ENCODE results near the gene ZNF438.

ZNF438 gene

GRCh38 chr10:30873411-30873810 lies 158.3 kb downstream of the ZNF438 start:
- no peak for DNase-seq

GRCh38 chr10:30870896-30871295 lies 160.8 kb downstream of the ZNF438 start:
- DNase-seq = no peak

- no peak for DNase-seq
Observed at GRCh38 chr10:30869566-30869965, 162.1 kb downstream of the ZNF438 start.

- no peak for DNase-seq
Observed at GRCh38 chr10:30868611-30869010, 163.1 kb downstream of the ZNF438 start.

- DNase-seq = no peak
Observed at GRCh38 chr10:30866896-30867295, 164.8 kb downstream of the ZNF438 start.

- no peak for DNase-seq
Observed at GRCh38 chr10:30865141-30865926, 166.3 kb downstream of the ZNF438 start.

- no peak for DNase-seq
Observed at GRCh38 chr10:30863516-30864210, 168.0 kb downstream of the ZNF438 start.

GRCh38 chr10:30862486-30862885 lies 169.2 kb downstream of the ZNF438 start:
- DNase-seq = no peak

- DNase-seq = no peak
Observed at GRCh38 chr10:30861976-30862375, 169.7 kb downstream of the ZNF438 start.

- no peak for DNase-seq
Observed at GRCh38 chr10:30861221-30861620, 170.4 kb downstream of the ZNF438 start.

GRCh38 chr10:30858499-30858898 lies 173.2 kb downstream of the ZNF438 start:
- DNase-seq = no peak

GRCh38 chr10:30857803-30858202 lies 173.9 kb downstream of the ZNF438 start:
- DNase-seq = no peak

GRCh38 chr10:30855131-30855530 lies 176.5 kb downstream of the ZNF438 start:
- no peak for DNase-seq

- DNase-seq = no peak
Observed at GRCh38 chr10:30854656-30855055, 177.0 kb downstream of the ZNF438 start.

- DNase-seq = no peak
Observed at GRCh38 chr10:30853066-30853465, 178.6 kb downstream of the ZNF438 start.

GRCh38 chr10:30850776-30851175 lies 180.9 kb downstream of the ZNF438 start:
- DNase-seq = no peak

GRCh38 chr10:30849231-30850035 lies 182.2 kb downstream of the ZNF438 start:
- no peak for DNase-seq

- DNase-seq = no peak
Observed at GRCh38 chr10:30848396-30849032, 183.2 kb downstream of the ZNF438 start.

- DNase-seq = no peak
Observed at GRCh38 chr10:30847642-30848041, 184.0 kb downstream of the ZNF438 start.

- DNase-seq = no peak
Observed at GRCh38 chr10:30847199-30847598, 184.5 kb downstream of the ZNF438 start.

GRCh38 chr10:30846710-30847109 lies 185.0 kb downstream of the ZNF438 start:
- DNase-seq = no peak

- DNase-seq = no peak
Observed at GRCh38 chr10:30842894-30843293, 188.8 kb downstream of the ZNF438 start.

- no peak for DNase-seq
Observed at GRCh38 chr10:30842185-30842584, 189.5 kb downstream of the ZNF438 start.

Data from NCI-H1105 treated with DMSO at 0.1 percent for 48 hours (cell line).